Measurements from ENCODE around the gene RSL1D1. TPM values are rescaled to one million over a fixed set of nuclear protein-coding genes. Genes with fewer than 3 reads are reported as not detected.

Gene RSL1D1
- total and polyA plus RNA-seq, 2 of the 8 experiments (the other 6 are each of a cell fraction or from before 2014, with no cell fraction given) = 41.3 to 292 TPM

GRCh38 chr16:11835891-11836649, 15.3 kb downstream of the RSL1D1 start:
- Histone ChIP-seq H3K4ac (replicated peaks; ENCODE audit: insufficient read length, low read depth, low read length) (no peak overlapping the region), H3K4me1 (replicated peaks in 1 of 4; ENCODE audit: control insufficient read depth in 3 of 4, insufficient read depth in 4 of 4, low read length in 3 of 4) (peaks cover 0 to 5% (median 0%) of the 10 kb centered on the region in 4 experiments; a peak in 1 of 7 replicates), H2BK5ac (ENCODE audit: low read depth, low read length) (no peak overlapping the region), H3K9ac (replicated peaks in 1 of 4; ENCODE audit: extremely low read depth in 1 of 4, low read depth in 3 of 4, low read length in 3 of 4) (no peak overlapping the region), H2AK5ac (ENCODE audit: low read depth, low read length) (no peak overlapping the region), H2BK120ac (replicated peaks; ENCODE audit: low read depth, low read length) (no peak overlapping the region), H3K79me2 (ENCODE audit: control insufficient read depth in 1 of 2, insufficient read depth in 2 of 2, low read length in 2 of 2) (no peaks in the 10 kb centered on the region), H4K20me1 (replicated peaks in 1 of 2; ENCODE audit: control insufficient read depth in 1 of 2, insufficient read depth in 2 of 2, low read length in 2 of 2) (peaks cover 5 to 8% of the 10 kb centered on the region in 2 experiments), H2BK15ac (ENCODE audit: low read length) (no peak overlapping the region), H3K23me2 (ENCODE audit: low read depth, low read length) (no peaks in the 10 kb centered on the region), H3K4me3 (ENCODE audit: extremely low read depth in 1 of 4, insufficient read depth in 2 of 4, low read depth in 3 of 4, low read length in 4 of 4) (no peak overlapping the region), H3K23ac (ENCODE audit: insufficient read length) (no peak overlapping the region), H3K4me2 (ENCODE audit: insufficient read depth in 1 of 2, low read depth in 2 of 2, low read length in 2 of 2) (no peak overlapping the region), H3K36me3 (ENCODE audit: control insufficient read depth in 2 of 4, insufficient read depth in 4 of 4, low read length in 3 of 4) (peaks cover 30 to 51% (median 45%) of the 10 kb centered on the region in 4 experiments), H2AFZ (ENCODE audit: low read length) (no peak overlapping the region), H2BK12ac (ENCODE audit: low read depth, low read length) (no peak overlapping the region), H4K8ac (ENCODE audit: extremely low read depth, insufficient read depth, low read length) (no peak overlapping the region), H3K79me1 (ENCODE audit: low read depth, low read length) (no peaks in the 10 kb centered on the region), H3K18ac (ENCODE audit: extremely low read depth, low read length) (no peak overlapping the region), H2BK20ac (ENCODE audit: low read length) (no peak overlapping the region), H3K56ac (replicated peaks; ENCODE audit: insufficient read length, low read depth, low read length) (no peak overlapping the region), H3K27me3 (replicated peaks in 1 of 4; ENCODE audit: control insufficient read depth in 3 of 4, extremely low read depth in 1 of 4, insufficient read depth in 3 of 4, low read length in 3 of 4) (no peaks in the 10 kb centered on the region), H3K27ac (ENCODE audit: low read depth, low read length) (no peak overlapping the region), H4K91ac (replicated peaks; ENCODE audit: insufficient read length, low read length) (no peak overlapping the region), H3K9me3 (ENCODE audit: insufficient read depth in 2 of 2, low read depth in 1 of 2, low read length in 1 of 2) (no peaks in the 10 kb centered on the region), H4K5ac (ENCODE audit: insufficient read length, low read depth, low read length) (no peak overlapping the region), H3K14ac (ENCODE audit: insufficient read length) (no peak overlapping the region)
- CTCF ChIA-PET (ENCODE audit: partially characterized antibody) = interaction anchor here (0.6 to 1.2 kb wide), 5 partner anchors 9 to 327 kb away, joined by 3 to 5 read pairs (median 3); partner anchors contain the start of gene ZC3H7A
- WGBS, 2 experiments (ENCODE audit: extremely low coverage in 1 of 2, insufficient coverage in 1 of 2, insufficient read length in 1 of 2, insufficient replicate concordance in 2 of 2, low coverage in 1 of 2, low lambda C conversion rate in 2 of 2, missing lambda C conversion rate in 1 of 2) = 80% methylated on average over 9 of the region's 9 CpGs; no CpG with 5 or more reads in 1 of the 2 experiments
- no peak for FAIRE-seq
- TF ChIP-seq TEAD4 (IDR thresholded peaks at IDR 0.05; ENCODE audit: low read depth, low read length) (no peak), POLR2A (IDR thresholded peaks at IDR 0.05; ENCODE audit: control extremely low read depth in 1 of 2, low read depth in 2 of 2, low read length in 2 of 2) (peak; percentile 22 to 30)
- POLR2A ChIA-PET (ENCODE audit: partially characterized antibody) = interaction anchor here (0.6 to 5.6 kb wide), 7 partner anchors 9 to 93 kb away, joined by 3 to 59 read pairs (median 8); partner anchors contain the start of genes RSL1D1 and TXNDC11
- DNase-seq (ENCODE audit: low read depth in 1 of 2, low spot score in 2 of 2) = no peak

Measured in H1 (cell line).